Measurements from ENCODE around the gene JAKMIP2. TPM values are rescaled to one million over a fixed set of nuclear protein-coding genes. Genes with fewer than 3 reads are reported as not detected.

JAKMIP2 gene
- total and polyA plus RNA-seq, 10 of the 15 experiments (the other 5 are each of a cell fraction or from before 2014, with no cell fraction given), result 0.51 to 1.8 (median 0.89) TPM

DNA sequence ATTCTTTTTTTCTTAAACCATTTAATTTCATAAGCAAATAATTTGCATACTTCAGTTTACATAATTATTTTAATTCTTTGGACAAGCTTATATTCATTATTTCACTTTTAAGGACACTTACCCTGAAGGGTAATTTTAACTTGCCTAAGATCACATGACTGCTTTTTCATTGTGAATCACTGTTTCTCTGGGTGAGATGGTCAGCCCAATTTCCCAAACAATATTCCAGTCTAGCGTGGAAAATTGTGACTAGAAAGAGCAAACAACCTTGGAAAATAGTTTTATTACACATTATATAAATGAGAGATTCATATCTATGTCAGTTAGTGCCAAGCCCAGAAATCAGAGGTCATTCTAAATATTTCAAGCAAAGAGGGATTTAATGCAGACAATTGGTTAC lies 21.4 kb upstream of the JAKMIP2 start:
- POLR2A ChIA-PET, result no interaction called here
- SMC1A ChIA-PET (ENCODE audit: uncharacterized antibody, unreplicated experiment), result no interaction called here
- in situ Hi-C loops (cut with MboI) (no loop called here), intact Hi-C loops (cut with micrococcal nuclease; ENCODE audit: unreplicated experiment) (no loop called here)
- Histone ChIP-seq H3K36me3 (ENCODE audit: control insufficient read depth in 2 of 2, insufficient read depth in 2 of 2, low read length in 1 of 2) (no peaks in the 10 kb centered on the region), H2AFZ (ENCODE audit: control insufficient read depth, low read depth, low read length) (no peak overlapping the region), H3K4me2 (ENCODE audit: control insufficient read depth, insufficient read depth) (no peak overlapping the region), H3K9me3 (replicated peaks; ENCODE audit: control insufficient read depth, insufficient read depth, low read length) (no peaks in the 10 kb centered on the region), H4K20me1 (ENCODE audit: control insufficient read depth, insufficient read depth) (no peaks in the 10 kb centered on the region), H3K27me3 (replicated peaks in 1 of 2; ENCODE audit: control insufficient read depth in 2 of 2, insufficient read depth in 2 of 2, low read length in 1 of 2) (no peaks in the 10 kb centered on the region), H3K4me1 (ENCODE audit: control insufficient read depth, insufficient read depth, low read length) (no peaks in the 10 kb centered on the region; the same call in 1 of the 2 replicates), H3K27ac (ENCODE audit: control insufficient read depth, insufficient read depth) (no peak overlapping the region), H3K4me3 (no peak overlapping the region), H3K79me2 (ENCODE audit: control insufficient read depth, insufficient read depth, low read length) (no peaks in the 10 kb centered on the region), H3K9ac (ENCODE audit: control insufficient read depth, insufficient read depth, low read length) (no peak overlapping the region)
- TF ChIP-seq, protein P1, sequence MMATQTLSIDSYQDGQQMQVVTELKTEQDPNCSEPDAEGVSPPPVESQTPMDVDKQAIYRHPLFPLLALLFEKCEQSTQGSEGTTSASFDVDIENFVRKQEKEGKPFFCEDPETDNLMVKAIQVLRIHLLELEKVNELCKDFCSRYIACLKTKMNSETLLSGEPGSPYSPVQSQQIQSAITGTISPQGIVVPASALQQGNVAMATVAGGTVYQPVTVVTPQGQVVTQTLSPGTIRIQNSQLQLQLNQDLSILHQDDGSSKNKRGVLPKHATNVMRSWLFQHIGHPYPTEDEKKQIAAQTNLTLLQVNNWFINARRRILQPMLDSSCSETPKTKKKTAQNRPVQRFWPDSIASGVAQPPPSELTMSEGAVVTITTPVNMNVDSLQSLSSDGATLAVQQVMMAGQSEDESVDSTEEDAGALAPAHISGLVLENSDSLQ (IDR thresholded peaks at IDR 0.05), result no peak
- TF ChIP-seq IKZF2 (IDR thresholded peaks at IDR 0.05) (no peak), FOXK2 (IDR thresholded peaks at IDR 0.05) (no peak), ZZZ3 (IDR thresholded peaks at IDR 0.05; ENCODE audit: control insufficient read depth, insufficient read length, low read depth) (no peak), ZNF274 (IDR thresholded peaks at IDR 0.05; ENCODE audit: insufficient read depth, insufficient read length) (no peak), SMAD1 (IDR thresholded peaks at IDR 0.05; ENCODE audit: low read depth, partially characterized antibody) (no peak), NRF1 (conservative IDR thresholded peaks at IDR 0.05; ENCODE audit: low read depth, low read length) (no peak), GATAD2B (conservative IDR thresholded peaks at IDR 0.05; ENCODE audit: low read depth) (no peak), BACH1 (IDR thresholded peaks at IDR 0.05; ENCODE audit: borderline replicate concordance) (no peak), MYB (IDR thresholded peaks at IDR 0.05; ENCODE audit: borderline replicate concordance, low read depth, low read length) (no peak), BCL3 (IDR thresholded peaks at IDR 0.05; ENCODE audit: borderline replicate concordance, insufficient read depth, low read depth, low read length, poor library complexity, severe bottlenecking) (no peak), NR2C1 (IDR thresholded peaks at IDR 0.05) (no peak), SMAD5 (IDR thresholded peaks at IDR 0.05; ENCODE audit: low read depth) (no peak), ZBTB33 (IDR thresholded peaks at IDR 0.05) (no peak), ZNF622 (IDR thresholded peaks at IDR 0.05) (no peak)
- TF ChIP-seq, protein P2, sequence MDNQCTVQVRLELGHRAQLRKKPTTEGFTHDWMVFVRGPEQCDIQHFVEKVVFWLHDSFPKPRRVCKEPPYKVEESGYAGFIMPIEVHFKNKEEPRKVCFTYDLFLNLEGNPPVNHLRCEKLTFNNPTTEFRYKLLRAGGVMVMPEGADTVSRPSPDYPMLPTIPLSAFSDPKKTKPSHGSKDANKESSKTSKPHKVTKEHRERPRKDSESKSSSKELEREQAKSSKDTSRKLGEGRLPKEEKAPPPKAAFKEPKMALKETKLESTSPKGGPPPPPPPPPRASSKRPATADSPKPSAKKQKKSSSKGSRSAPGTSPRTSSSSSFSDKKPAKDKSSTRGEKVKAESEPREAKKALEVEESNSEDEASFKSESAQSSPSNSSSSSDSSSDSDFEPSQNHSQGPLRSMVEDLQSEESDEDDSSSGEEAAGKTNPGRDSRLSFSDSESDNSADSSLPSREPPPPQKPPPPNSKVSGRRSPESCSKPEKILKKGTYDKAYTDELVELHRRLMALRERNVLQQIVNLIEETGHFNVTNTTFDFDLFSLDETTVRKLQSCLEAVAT (IDR thresholded peaks at IDR 0.05), result no peak
- TF ChIP-seq, protein P3, sequence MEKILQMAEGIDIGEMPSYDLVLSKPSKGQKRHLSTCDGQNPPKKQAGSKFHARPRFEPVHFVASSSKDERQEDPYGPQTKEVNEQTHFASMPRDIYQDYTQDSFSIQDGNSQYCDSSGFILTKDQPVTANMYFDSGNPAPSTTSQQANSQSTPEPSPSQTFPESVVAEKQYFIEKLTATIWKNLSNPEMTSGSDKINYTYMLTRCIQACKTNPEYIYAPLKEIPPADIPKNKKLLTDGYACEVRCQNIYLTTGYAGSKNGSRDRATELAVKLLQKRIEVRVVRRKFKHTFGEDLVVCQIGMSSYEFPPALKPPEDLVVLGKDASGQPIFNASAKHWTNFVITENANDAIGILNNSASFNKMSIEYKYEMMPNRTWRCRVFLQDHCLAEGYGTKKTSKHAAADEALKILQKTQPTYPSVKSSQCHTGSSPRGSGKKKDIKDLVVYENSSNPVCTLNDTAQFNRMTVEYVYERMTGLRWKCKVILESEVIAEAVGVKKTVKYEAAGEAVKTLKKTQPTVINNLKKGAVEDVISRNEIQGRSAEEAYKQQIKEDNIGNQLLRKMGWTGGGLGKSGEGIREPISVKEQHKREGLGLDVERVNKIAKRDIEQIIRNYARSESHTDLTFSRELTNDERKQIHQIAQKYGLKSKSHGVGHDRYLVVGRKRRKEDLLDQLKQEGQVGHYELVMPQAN (conservative IDR thresholded peaks at IDR 0.05), result no peak
- FAIRE-seq (no peak), ATAC-seq (no peak), DNase-seq (ENCODE audit: low read depth, low spot score) (no peak)
- RAD21 ChIA-PET (ENCODE audit: unreplicated experiment), result no interaction called here
- CTCF ChIA-PET, result no interaction called here
- BruUV-seq (replicated peaks), result no TSS peak
- 7% methylated on average over 1 of the region's 1 CpG for WGBS (ENCODE audit: insufficient coverage, insufficient replicate concordance, low lambda C conversion rate, missing lambda C conversion rate)

Data from GM12878 (cell line).